WI38 (cell line): Measurements from ENCODE around the gene FNDC3B.

Source experiments
- H3K4me3 ChIP-seq: 2 replicates; pipeline ENCODE4 v1.5.1; 2011; ENCODE audit warnings: low read depth, mild to moderate bottlenecking, control low read depth, low read length
- TF ChIP-seq, protein P1 (sequence below): IDR thresholded peaks from 2 replicates; pipeline ENCODE4 v1.5.1; 2012; ENCODE audit warnings: low read depth, mild to moderate bottlenecking, control low read depth, low read length

The FNDC3B gene

GRCh38 chr3:172312711-172313110 lies 273.3 kb downstream of the FNDC3B start:
- TF ChIP-seq, protein P1, sequence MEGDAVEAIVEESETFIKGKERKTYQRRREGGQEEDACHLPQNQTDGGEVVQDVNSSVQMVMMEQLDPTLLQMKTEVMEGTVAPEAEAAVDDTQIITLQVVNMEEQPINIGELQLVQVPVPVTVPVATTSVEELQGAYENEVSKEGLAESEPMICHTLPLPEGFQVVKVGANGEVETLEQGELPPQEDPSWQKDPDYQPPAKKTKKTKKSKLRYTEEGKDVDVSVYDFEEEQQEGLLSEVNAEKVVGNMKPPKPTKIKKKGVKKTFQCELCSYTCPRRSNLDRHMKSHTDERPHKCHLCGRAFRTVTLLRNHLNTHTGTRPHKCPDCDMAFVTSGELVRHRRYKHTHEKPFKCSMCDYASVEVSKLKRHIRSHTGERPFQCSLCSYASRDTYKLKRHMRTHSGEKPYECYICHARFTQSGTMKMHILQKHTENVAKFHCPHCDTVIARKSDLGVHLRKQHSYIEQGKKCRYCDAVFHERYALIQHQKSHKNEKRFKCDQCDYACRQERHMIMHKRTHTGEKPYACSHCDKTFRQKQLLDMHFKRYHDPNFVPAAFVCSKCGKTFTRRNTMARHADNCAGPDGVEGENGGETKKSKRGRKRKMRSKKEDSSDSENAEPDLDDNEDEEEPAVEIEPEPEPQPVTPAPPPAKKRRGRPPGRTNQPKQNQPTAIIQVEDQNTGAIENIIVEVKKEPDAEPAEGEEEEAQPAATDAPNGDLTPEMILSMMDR: no peak
- H3K4me3 ChIP-seq: no peak overlapping the region

- TF ChIP-seq, protein P1: no peak
- H3K4me3 ChIP-seq: no peak overlapping the region
Measured at GRCh38 chr3:172313671-172314070, 274.3 kb downstream of the FNDC3B start.

GRCh38 chr3:172314591-172315160 lies 275.3 kb downstream of the FNDC3B start:
- no peak overlapping the region for H3K4me3 ChIP-seq
- TF ChIP-seq, protein P1: no peak

- no peak overlapping the region for H3K4me3 ChIP-seq
- TF ChIP-seq, protein P1: no peak
Measured at GRCh38 chr3:172315401-172316091, 276.2 kb downstream of the FNDC3B start.

GRCh38 chr3:172316758-172317157 lies 277.4 kb downstream of the FNDC3B start:
- no peak overlapping the region for H3K4me3 ChIP-seq
- TF ChIP-seq, protein P1: no peak

GRCh38 chr3:172317481-172317880 lies 278.1 kb downstream of the FNDC3B start:
- no peak overlapping the region for H3K4me3 ChIP-seq
- TF ChIP-seq, protein P1: no peak

- H3K4me3 ChIP-seq: no peak overlapping the region
- TF ChIP-seq, protein P1: no peak
Measured at GRCh38 chr3:172317984-172318383, 278.6 kb downstream of the FNDC3B start.
